ENCODE results near the gene SLC7A6. TPM values are rescaled to one million over a fixed set of nuclear protein-coding genes. Genes with fewer than 3 reads are reported as not detected.

Gene SLC7A6
- total and polyA plus RNA-seq, 3 experiments from 2014 or later = 18.7 to 94.9 (median 91.2) TPM

DNA sequence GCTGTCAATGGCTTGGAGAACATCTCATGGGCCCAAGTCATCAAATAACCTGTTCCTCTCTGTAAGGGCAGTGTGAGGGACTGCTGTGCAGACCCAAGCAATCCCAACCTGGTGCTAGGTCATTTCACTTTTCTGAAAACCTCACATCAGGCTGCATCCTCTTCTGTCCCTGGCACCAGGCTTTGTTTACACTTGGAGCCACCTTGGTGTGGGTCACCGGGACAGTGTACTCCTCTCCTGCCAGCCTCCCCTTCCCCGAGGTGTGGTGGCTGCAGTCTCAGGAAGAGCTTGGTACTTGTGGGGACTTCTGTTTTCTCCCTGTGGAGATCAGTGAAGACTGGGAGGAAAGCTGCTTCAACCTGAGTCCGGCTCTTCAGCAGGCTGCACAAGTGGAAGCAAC lies 34.0 kb downstream of the SLC7A6 start:
- peaks cover 6 to 94% (median 22%) of the 10 kb centered on the region in 3 donors for H3K36me3 Mint-ChIP-seq
- no peak overlapping the region for H3K27ac ChIP-seq (ENCODE audit: low read depth, low read length)
- no peak for DNase-seq
- peak overlapping the region in 5 of 8 donors; percentile 31 to 87 (median 46) for H3K27ac Mint-ChIP-seq
- no peak overlapping the region for H3K4me3 Mint-ChIP-seq
- no peaks in the 10 kb centered on the region for H3K4me1 ChIP-seq (ENCODE audit: insufficient read depth, low read length)
- no peaks in the 10 kb centered on the region for H3K9me3 Mint-ChIP-seq
- peaks cover 79% of the 10 kb centered on the region for H3K36me3 ChIP-seq (ENCODE audit: insufficient read depth, low read length)
- POLR2A ChIA-PET = no interaction called here
- H3K4me3 ChIP-seq (ENCODE audit: low read length) = no peak overlapping the region
- no peaks in the 10 kb centered on the region for H3K27me3 ChIP-seq (ENCODE audit: insufficient read depth, low read length, poor library complexity, severe bottlenecking)
- peaks cover 11 to 38% (median 15%) of the 10 kb centered on the region in 3 donors for H3K4me1 Mint-ChIP-seq
- H3K27me3 Mint-ChIP-seq = no peaks in the 10 kb centered on the region
- no peaks in the 10 kb centered on the region for H3K9me3 ChIP-seq (ENCODE audit: low read length)
- CTCF ChIA-PET = interaction anchor here (1.1 kb wide), 1 partner anchor 35 kb away, joined by 5 read pairs; the partner anchor contains the start of gene SLC7A6

DNA sequence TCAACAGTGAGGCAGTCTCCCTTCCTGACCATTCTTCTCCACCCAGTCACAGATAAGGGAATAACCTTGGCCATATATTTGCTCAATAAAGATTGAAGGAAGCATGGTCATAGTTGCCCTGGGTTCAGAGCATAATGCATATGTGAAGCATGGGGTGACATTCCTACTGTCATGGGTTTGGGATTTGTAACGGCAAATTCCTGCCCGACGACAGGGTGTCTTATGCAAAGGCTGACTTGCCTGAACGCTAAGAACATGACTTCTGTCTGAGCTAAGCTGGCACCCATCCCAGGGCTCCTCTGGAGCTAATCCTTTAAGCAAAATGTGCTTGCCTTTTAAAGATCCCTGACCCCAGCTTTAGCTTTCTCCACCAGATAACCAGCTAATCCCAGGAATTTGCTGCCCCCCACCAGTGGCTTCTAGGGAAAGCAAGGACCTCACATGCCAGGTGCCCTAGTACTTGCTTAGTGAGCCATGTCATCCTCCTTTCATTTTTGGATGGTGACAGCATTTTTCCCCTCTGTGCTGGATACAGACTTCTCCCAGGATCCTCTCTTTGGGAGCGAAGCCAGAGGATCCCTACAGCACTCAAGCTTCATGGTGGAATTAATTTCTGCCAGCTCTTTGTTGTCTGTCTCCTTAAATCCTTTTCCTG lies 34.7 kb downstream of the SLC7A6 start:
- no peaks in the 10 kb centered on the region for H3K4me1 ChIP-seq (ENCODE audit: insufficient read depth, low read length)
- POLR2A ChIA-PET = interaction anchor here (0.6 kb wide), 1 partner anchor 370 kb away, joined by 4 read pairs; no protein-coding TSS in a partner anchor
- Mint-ChIP-seq H3K36me3 (peaks cover 4 to 96% (median 23%) of the 10 kb centered on the region in 3 donors), H3K4me3 (no peak overlapping the region), H3K9me3 (no peaks in the 10 kb centered on the region), H3K4me1 (peaks cover 6 to 37% (median 11%) of the 10 kb centered on the region in 3 donors), H3K27ac (peak overlapping the region; percentile 0 to 87 (median 29)), H3K27me3 (no peaks in the 10 kb centered on the region)
- H3K27me3 ChIP-seq (ENCODE audit: insufficient read depth, low read length, poor library complexity, severe bottlenecking) = no peaks in the 10 kb centered on the region
- no peak overlapping the region for H3K4me3 ChIP-seq (ENCODE audit: low read length)
- peaks cover 76% of the 10 kb centered on the region for H3K36me3 ChIP-seq (ENCODE audit: insufficient read depth, low read length)
- no peak overlapping the region for H3K27ac ChIP-seq (ENCODE audit: low read depth, low read length)
- DNase-seq = no peak
- H3K9me3 ChIP-seq (ENCODE audit: low read length) = no peaks in the 10 kb centered on the region
- CTCF ChIA-PET = interaction anchor here (1.1 to 2.1 kb wide), 3 partner anchors 30 to 35 kb away, joined by 5 to 9 read pairs (median 9); partner anchors contain the start of gene SLC7A6

DNA sequence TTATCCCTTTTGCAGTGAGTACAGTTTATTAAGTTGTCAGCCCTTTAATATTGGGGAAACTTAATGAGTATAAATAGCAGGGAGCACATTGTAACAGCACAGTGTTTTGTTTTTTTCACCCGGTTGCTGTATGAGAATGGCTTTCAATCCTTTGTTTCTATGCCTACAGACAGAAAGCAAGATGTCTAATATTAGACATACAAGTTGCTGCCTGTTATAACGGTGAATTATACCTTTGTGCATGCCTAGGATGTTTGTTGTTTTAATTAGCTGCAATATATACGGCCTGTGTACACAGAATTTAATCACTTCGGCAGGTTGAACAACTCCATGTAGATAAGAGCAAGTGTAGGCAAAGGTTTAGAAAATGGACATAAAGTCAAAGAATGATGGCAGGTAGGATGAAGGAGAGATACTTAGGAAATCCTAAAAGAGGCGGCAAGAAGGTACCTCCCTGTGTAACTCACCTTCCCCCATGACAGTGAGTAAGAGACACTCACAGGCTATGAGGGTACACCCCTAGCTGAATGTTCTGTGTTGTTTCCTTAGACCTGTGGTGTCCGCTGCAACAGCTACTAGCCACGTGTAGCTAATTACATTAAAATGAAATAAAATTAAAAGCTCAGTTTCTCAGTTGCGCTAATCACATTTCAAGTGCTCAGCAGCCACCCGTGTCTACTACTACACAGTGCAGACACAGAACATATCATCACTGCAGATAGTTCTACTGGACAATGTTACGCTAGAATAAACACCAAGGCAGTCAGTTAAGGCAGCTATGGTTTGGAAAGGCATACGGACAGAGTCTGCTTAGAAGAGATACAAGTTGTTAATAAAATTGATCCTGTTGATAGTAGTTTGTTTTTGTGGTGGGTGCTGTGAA lies 35.5 kb downstream of the SLC7A6 start:
- Mint-ChIP-seq H3K9me3 (no peaks in the 10 kb centered on the region), H3K36me3 (peaks cover 4 to 91% (median 20%) of the 10 kb centered on the region in 3 donors), H3K4me1 (peaks cover 2 to 31% (median 11%) of the 10 kb centered on the region in 3 donors), H3K27ac (peak overlapping the region in 6 of 8 donors; percentile 0 to 66 (median 25)), H3K4me3 (no peak overlapping the region), H3K27me3 (no peaks in the 10 kb centered on the region)
- POLR2A ChIA-PET = interaction anchor here (1.0 to 1.6 kb wide), 4 partner anchors 8 to 30 kb away, joined by 3 to 6 read pairs (median 4); partner anchors contain the start of genes PRMT7 and SLC7A6OS
- H3K4me1 ChIP-seq (ENCODE audit: insufficient read depth, low read length) = no peaks in the 10 kb centered on the region
- CTCF ChIA-PET = interaction anchor here (0.6 to 2.1 kb wide), 7 partner anchors 8 to 58 kb away, joined by 4 to 9 read pairs (median 4); partner anchors contain the start of genes PRMT7, SLC7A6 and SLC7A6OS
- H3K27ac ChIP-seq (ENCODE audit: low read depth, low read length) = no peak overlapping the region
- peaks cover 68% of the 10 kb centered on the region for H3K36me3 ChIP-seq (ENCODE audit: insufficient read depth, low read length)
- no peaks in the 10 kb centered on the region for H3K27me3 ChIP-seq (ENCODE audit: insufficient read depth, low read length, poor library complexity, severe bottlenecking)
- H3K9me3 ChIP-seq (ENCODE audit: low read length) = no peaks in the 10 kb centered on the region
- DNase-seq = no peak
- no peak overlapping the region for H3K4me3 ChIP-seq (ENCODE audit: low read length)

DNA sequence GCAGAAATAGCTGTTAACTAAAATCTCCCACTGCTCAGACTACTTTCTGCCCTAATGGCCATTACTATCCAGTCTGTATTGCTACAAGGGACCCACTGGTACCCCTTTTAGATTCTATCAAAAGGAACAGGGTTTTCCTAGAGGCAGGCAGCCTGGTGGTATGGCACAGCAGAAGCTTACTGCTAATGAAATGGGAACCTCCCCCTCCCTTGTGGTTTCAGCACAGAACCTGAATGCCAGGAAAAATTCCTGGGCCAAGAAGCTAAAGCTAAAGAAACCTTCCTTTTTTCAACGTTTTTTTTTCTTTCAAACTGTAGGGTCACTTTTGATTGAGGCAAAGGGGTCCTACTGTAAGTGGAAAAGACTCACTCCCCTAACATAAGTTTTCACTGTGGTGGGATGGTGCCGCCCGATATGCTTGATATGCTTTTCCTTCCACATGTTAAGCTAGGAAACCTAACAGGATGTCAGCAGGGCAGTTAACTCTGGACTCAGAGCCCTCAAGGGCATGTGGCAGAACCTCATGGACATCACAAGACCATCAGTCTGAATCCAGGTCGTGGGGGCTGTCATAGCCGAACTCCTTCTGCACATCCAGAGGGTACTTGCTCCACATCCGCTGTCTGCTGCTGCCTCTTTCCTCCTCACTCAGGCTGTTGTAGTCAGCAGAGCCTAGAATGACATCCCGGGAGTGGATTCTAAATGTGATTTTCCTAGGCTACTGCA lies 36.6 kb downstream of the SLC7A6 start:
- no peak for DNase-seq
- CTCF ChIA-PET = interaction anchor here (1.0 to 2.1 kb wide), 6 partner anchors 9 to 59 kb away, joined by 4 to 9 read pairs (median 5); partner anchors contain the start of genes PRMT7, SLC7A6 and SLC7A6OS
- H3K27ac Mint-ChIP-seq = peak overlapping the region in 6 of 8 donors; percentile 8 to 66 (median 36)

DNA sequence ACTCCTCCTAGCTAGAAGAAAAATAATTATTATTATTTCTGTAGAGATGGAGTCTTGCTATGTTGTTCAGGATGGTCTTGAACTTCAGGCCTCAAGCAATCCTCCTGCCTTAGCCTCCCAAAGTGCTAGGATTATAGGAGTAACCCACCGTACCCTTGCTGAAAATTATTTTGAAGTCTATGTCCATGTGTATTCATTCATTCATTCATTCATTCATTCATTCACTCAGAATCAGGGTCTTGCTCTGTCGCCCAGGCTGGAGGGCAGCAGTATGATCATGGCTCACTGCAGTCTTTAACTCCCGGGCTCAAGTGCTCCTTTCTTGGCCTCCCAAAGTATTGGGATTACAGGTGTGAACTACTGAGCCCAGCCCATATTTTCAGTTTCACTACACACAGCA lies 42.3 kb downstream of the SLC7A6 start:
- peaks cover 2 to 69% (median 18%) of the 10 kb centered on the region in 3 donors for H3K36me3 Mint-ChIP-seq
- peaks cover 32% of the 10 kb centered on the region for H3K4me1 ChIP-seq (ENCODE audit: insufficient read depth, low read length)
- ChIA-PET POLR2A (no interaction called here), CTCF (interaction anchor here (11.2 kb wide), 1 partner anchor 44 kb away, joined by 131 read pairs; the partner anchor contains the start of gene SLC7A6)
- H3K4me1 Mint-ChIP-seq = peaks cover 20 to 43% (median 40%) of the 10 kb centered on the region in 3 donors
- no peak for DNase-seq
- peak overlapping the region in 4 of 8 donors; percentile 42 to 54 (median 46) for H3K27ac Mint-ChIP-seq
- no peaks in the 10 kb centered on the region for H3K27me3 ChIP-seq (ENCODE audit: insufficient read depth, low read length, poor library complexity, severe bottlenecking)
- H3K4me3 Mint-ChIP-seq = no peak overlapping the region
- H3K27me3 Mint-ChIP-seq = no peaks in the 10 kb centered on the region
- peaks cover 36% of the 10 kb centered on the region for H3K36me3 ChIP-seq (ENCODE audit: insufficient read depth, low read length)
- H3K9me3 ChIP-seq (ENCODE audit: low read length) = no peaks in the 10 kb centered on the region
- H3K9me3 Mint-ChIP-seq = no peaks in the 10 kb centered on the region
- no peak overlapping the region for H3K27ac ChIP-seq (ENCODE audit: low read depth, low read length)
- H3K4me3 ChIP-seq (ENCODE audit: low read length) = no peak overlapping the region

More for the DNA sequence above, 36.6 kb downstream of the SLC7A6 start:
- Histone ChIP-seq H3K4me3 (ENCODE audit: low read length) (no peak overlapping the region), H3K36me3 (ENCODE audit: insufficient read depth, low read length) (peaks cover 66% of the 10 kb centered on the region), H3K9me3 (ENCODE audit: low read length) (no peaks in the 10 kb centered on the region), H3K27ac (ENCODE audit: low read depth, low read length) (no peak overlapping the region), H3K4me1 (ENCODE audit: insufficient read depth, low read length) (no peaks in the 10 kb centered on the region), H3K27me3 (ENCODE audit: insufficient read depth, low read length, poor library complexity, severe bottlenecking) (no peaks in the 10 kb centered on the region)
- no peak overlapping the region for H3K4me3 Mint-ChIP-seq
- POLR2A ChIA-PET = interaction anchor here (1.2 to 1.6 kb wide), 3 partner anchors 9 to 32 kb away, joined by 3 to 6 read pairs (median 4); no protein-coding TSS in a partner anchor
- H3K27me3 Mint-ChIP-seq = no peaks in the 10 kb centered on the region
- peaks cover 2 to 32% (median 18%) of the 10 kb centered on the region in 3 donors for H3K4me1 Mint-ChIP-seq
- H3K9me3 Mint-ChIP-seq = no peaks in the 10 kb centered on the region
- H3K36me3 Mint-ChIP-seq = peaks cover 4 to 91% (median 20%) of the 10 kb centered on the region in 3 donors

DNA sequence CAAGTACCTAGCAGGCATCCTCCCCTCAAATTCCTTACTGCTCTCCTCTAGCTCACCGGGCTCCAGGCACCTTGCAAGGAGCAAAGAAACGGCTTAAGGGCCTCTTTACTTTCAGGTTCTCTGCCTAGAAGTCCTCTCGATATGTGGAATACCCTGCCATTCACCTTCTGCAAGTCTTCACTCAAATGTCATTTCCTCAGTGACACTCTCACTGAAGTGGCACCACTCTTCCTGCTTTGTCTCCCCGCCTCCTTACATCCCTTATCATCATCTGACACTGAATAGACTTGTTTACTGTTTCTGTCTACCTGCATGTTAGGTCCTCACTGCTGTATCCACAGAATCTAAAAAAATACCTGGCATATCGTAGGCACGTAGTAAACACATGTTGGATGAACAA lies 45.5 kb downstream of the SLC7A6 start:
- POLR2A ChIA-PET = interaction anchor here (0.9 kb wide), 1 partner anchor 34 kb away, joined by 3 read pairs; no protein-coding TSS in a partner anchor
- H3K27ac Mint-ChIP-seq = peak overlapping the region; percentile 92 to 98 (median 98)
- CTCF ChIA-PET = interaction anchor here (11.2 kb wide), 1 partner anchor 47 kb away, joined by 131 read pairs; the partner anchor contains the start of gene SLC7A6

DNA sequence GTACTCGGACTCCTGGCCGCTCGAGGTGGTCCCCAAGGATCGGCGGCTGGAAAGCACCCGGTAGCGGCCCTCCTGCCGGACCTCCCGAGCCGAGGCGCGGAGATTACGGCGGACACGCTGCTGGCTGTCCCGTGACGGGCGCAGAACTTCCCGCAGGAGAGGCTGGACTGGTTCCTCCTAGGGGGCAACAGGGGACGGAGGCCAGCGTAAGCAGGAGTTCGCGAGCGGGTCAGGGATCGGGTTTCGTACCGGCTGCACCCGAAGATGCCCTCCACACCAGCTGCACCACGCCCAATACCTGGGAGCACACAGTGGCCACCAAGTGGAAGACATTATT lies 46.1 kb downstream of the SLC7A6 start:
- H3K9me3 ChIP-seq (ENCODE audit: low read length) = no peaks in the 10 kb centered on the region
- peaks cover 15% of the 10 kb centered on the region for H3K36me3 ChIP-seq (ENCODE audit: insufficient read depth, low read length)
- no peaks in the 10 kb centered on the region for H3K9me3 Mint-ChIP-seq
- peak overlapping the region; percentile 83 for H3K27ac ChIP-seq (ENCODE audit: low read depth, low read length)
- peak overlapping the region; percentile 92 to 98 (median 98) for H3K27ac Mint-ChIP-seq
- H3K36me3 Mint-ChIP-seq = peaks cover 0 to 59% (median 12%) of the 10 kb centered on the region in 3 donors
- H3K27me3 ChIP-seq (ENCODE audit: insufficient read depth, low read length, poor library complexity, severe bottlenecking) = no peaks in the 10 kb centered on the region
- H3K27me3 Mint-ChIP-seq = no peaks in the 10 kb centered on the region
- peaks cover 43% of the 10 kb centered on the region for H3K4me1 ChIP-seq (ENCODE audit: insufficient read depth, low read length)
- peak overlapping the region; percentile 95 for H3K4me3 ChIP-seq (ENCODE audit: low read length)
- no peak for DNase-seq
- ChIA-PET POLR2A (interaction anchor here (0.6 to 2.2 kb wide), 12 partner anchors 8 to 74 kb away, joined by 3 to 26 read pairs (median 5); partner anchors contain the start of genes ESRP2 and SLC7A6), CTCF (interaction anchor here (0.6 to 11.2 kb wide), 14 partner anchors 10 to 69 kb away, joined by 3 to 131 read pairs (median 6); partner anchors contain the start of gene SLC7A6)
- H3K4me3 Mint-ChIP-seq = peak overlapping the region; percentile 90 to 99 (median 98)
- peaks cover 41 to 65% (median 48%) of the 10 kb centered on the region in 3 donors for H3K4me1 Mint-ChIP-seq

More for the DNA sequence above, 45.5 kb downstream of the SLC7A6 start:
- peaks cover 39 to 64% (median 49%) of the 10 kb centered on the region in 3 donors for H3K4me1 Mint-ChIP-seq
- H3K9me3 Mint-ChIP-seq = no peaks in the 10 kb centered on the region
- peaks cover 0 to 61% (median 12%) of the 10 kb centered on the region in 3 donors for H3K36me3 Mint-ChIP-seq
- peaks cover 20% of the 10 kb centered on the region for H3K36me3 ChIP-seq (ENCODE audit: insufficient read depth, low read length)
- H3K4me3 ChIP-seq (ENCODE audit: low read length) = peak overlapping the region; percentile 95
- H3K4me3 Mint-ChIP-seq = peak overlapping the region; percentile 90 to 99 (median 98)
- H3K4me1 ChIP-seq (ENCODE audit: insufficient read depth, low read length) = peaks cover 43% of the 10 kb centered on the region
- H3K27me3 ChIP-seq (ENCODE audit: insufficient read depth, low read length, poor library complexity, severe bottlenecking) = no peaks in the 10 kb centered on the region
- DNase-seq = peak in 1 of 5 donors; percentile 24
- H3K27ac ChIP-seq (ENCODE audit: low read depth, low read length) = peak overlapping the region; percentile 83
- no peaks in the 10 kb centered on the region for H3K9me3 ChIP-seq (ENCODE audit: low read length)
- no peaks in the 10 kb centered on the region for H3K27me3 Mint-ChIP-seq

Data from CD8-positive, alpha-beta memory T cell (primary cell).